Raji (cell line): ENCODE results near the gene SFRP2.

Experiments
- POLR2A ChIP-seq: IDR thresholded peaks from 2 replicates; pipeline ENCODE4 v1.6.1; 2011; ENCODE audit warnings: low read depth, low read length, control low read depth; ENCODE audit not compliant: insufficient read depth

SFRP2 gene

DNA sequence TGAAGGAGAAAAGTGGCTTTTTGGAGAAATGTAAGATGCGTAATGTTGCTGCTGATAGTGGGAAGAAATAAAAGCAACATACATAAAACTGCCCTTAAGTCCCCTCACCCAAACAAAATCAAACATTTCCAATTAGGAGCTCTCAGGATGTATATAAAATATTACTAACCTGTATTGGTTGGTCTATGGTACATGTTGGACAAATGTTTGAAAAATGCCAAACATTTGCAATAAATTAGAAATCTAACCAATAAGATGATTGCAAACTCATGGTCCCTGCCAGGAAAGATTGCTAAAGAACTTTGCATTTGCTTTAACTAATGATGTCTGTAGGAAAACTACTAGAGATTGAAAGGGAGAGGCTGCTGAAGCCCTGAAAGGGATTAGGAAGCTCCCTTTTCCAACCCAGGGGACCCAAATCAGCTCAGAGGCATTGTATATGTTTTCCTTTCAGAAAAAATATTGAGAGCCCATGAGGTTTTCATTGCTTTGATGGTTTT is 1.8 kb downstream of the SFRP2 start:
- no peak for TF ChIP-seq POLR2A

DNA sequence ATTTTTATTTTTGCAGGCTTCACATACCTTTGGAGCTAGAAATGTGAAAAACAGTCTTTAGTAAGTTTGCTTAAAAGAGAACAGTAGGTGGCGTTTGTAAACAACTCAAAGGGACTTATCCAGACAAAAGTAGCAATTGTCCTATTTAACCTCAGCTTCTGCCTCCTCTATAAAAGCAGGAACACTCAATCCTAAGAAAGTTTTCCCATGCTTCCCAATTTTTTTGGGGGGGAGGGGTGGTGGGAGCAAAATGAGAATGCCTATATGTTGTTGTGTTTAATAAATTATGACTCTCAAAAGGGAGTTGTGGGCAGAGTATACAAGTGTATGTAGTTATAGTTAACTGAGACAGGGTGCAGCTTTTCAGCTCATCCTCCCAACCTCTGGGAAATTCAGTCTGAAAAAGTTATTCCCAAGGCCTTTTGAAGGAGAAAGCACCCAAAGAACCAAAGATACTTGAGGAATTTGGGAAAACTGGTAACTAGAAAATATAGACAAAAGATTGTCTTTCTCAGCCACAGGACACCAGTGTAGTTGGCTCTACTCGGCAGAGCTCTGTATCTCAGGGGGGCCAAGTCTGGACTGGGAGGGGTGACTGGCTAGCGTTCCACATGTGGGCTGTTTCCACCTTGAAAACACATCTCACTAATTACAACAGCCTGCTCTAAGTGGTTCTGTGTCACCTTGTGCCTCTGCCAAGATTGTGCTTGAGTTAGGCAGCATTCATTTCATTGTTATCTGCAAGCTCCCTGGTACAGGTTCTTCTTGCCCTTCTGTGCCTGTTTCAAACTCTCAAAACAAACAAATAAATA is 2.8 kb downstream of the SFRP2 start:
- TF ChIP-seq POLR2A, result no peak

- no peak for TF ChIP-seq POLR2A
These were observed 4.7 kb downstream of the SFRP2 start for GRCh38 chr4:153784166-153784699.

GRCh38 chr4:153782581-153782980 is 6.3 kb downstream of the SFRP2 start:
- TF ChIP-seq POLR2A, result no peak

- TF ChIP-seq POLR2A, result no peak
These were observed 7.0 kb downstream of the SFRP2 start for GRCh38 chr4:153781717-153782416.

DNA sequence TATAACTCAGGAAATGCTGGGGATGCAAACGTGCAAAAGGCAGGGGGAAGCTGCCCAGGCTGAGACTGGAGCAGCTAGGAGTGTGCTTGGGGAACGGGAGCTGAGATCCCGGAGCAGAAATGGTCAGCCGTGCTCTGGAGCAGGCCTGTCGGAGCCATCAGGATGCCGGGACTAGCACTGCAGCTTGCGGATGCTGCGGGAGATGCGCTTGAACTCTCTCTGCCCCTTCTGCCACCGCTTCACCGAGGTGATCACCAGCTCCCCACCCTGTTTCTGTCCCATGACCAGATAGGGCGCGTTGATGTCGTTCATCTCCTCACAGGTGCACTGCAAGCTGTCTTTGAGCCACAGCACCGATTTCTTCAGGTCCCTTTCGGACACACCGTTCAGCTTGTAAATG is 7.6 kb downstream of the SFRP2 start:
- no peak for TF ChIP-seq POLR2A

DNA sequence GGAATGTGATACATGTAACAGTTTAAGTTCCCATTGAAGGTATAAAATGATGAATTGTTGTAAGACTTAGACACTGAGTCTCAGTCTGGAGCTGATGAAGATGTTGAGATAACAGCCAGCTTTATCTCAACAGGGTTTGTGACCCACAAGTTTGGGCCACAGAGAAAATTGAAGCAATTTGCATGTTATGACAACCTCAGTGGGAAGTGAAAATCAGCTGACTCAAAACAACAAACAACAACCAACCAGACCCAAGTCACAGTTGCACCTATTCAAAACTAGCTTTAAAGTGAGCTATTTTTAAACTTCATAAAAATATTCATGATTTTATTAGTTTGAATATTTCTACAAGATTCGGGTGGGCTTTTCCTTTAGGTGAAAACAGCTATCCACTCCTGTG is 8.0 kb downstream of the SFRP2 start:
- TF ChIP-seq POLR2A, result no peak

- TF ChIP-seq POLR2A, result no peak
These were observed 8.7 kb downstream of the SFRP2 start for GRCh38 chr4:153780221-153780620.

DNA sequence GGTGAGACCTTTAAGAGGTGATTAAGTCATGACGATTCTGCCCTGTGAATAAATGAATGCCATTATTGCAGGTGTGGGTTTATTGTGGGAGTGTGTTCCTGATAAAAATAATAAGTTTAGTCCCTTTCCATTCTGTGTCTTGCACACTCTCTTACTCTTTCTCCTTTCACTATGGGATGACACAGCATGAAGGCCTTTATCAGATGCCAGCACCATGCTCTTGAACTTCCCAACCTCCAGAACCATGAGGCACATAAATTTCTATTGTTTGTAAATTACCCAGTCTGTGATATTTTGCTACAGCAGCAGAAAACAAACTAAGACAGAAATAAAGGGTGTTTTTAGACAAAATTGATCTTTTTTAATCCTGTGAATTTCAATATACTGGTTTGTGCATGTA is 10.5 kb downstream of the SFRP2 start:
- no peak for TF ChIP-seq POLR2A

DNA sequence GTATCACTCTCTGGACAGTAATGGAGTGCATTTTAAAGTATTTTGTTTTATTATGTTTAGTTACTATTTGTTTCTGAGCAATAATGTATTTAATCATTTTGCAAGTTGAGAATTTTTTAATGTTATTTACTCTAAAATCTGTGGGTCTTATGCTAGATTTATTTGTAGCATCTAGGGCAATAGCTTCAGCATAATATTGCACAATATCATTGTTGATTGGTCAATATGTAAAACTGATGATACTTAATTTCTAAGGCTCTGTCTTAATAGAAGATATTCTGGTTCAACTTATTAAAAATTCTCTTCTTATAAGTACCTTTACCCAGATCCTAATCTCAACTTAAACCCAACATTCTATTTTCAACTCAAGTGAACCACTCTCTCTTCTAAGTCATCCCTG is 11.5 kb downstream of the SFRP2 start:
- TF ChIP-seq POLR2A, result no peak

DNA sequence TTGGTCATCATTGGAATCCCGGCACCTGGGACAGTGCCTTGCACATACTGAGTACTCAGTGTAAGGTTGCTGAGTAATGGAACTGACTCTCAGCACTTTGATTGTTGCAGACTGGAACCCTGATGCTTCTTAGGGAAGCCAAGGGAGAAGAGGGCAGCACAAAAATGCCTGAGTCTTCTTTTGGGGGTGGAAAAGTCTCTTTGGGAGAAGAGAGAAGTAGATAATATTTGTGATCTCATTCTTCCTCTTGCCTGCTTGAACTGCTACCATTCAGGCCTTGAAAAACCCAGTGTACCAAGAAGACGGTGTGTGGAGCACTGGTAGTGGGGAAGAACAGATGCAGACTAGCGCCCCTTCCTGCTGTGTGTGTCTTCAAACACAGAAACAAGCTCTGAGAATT is 12.3 kb downstream of the SFRP2 start:
- no peak for TF ChIP-seq POLR2A

GRCh38 chr4:153773236-153773690 is 15.6 kb downstream of the SFRP2 start:
- no peak for TF ChIP-seq POLR2A

DNA sequence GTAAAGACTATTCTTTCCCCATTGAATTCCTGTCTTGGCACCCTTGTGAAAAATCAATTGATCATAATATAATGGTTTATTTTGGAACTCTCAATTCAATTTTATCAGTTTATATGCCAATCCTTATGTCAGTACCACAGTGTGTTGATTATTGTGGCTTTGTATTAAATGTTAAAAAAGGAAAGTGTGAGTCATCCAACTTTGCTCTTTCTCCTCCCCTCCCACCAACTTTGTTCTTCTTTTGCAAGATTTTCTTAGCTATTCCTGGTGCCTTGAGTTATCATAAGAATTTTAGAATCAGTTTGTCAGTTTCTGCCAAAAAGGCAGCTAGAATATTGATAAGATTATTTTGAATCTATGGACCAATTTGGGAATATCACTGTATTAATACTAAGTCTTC is 17.8 kb downstream of the SFRP2 start:
- TF ChIP-seq POLR2A, result no peak

DNA sequence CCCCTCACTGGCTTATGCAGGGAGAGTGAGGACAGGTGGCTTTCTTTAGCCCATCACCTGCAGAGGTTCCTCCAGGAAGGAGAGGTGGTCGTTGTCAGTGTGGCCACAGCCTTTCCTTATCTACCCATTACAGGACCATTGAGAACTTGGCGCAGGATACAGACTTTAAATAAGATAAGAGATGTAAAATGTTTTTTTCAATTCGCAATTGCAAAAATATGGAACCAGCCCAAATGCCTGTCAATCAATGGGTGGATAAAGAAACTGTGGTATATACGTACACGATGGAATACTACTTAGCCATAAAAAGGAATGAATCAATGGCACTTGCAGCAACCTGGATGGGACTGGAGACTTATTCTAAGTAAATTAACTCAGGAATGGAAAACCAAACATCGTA is 22.1 kb downstream of the SFRP2 start:
- TF ChIP-seq POLR2A, result no peak

DNA sequence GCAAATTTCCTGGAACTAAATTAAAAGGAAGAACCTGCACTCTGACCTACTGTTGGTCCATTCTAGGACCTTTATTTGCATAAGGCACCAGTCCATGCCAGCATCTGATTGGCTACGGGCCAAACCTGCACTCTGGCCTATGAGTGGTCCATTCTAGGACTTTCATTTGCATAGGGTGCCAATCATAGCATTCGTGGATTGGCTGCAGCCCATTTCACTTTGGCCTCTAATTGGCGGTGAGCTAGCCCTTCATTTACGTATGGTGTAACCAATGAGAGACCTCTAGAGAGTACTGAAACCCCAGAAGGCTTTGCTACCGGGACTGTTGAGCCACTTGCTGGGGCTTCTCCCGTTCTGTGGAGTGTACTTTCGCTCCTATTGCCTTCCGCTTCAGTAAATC is 23.0 kb downstream of the SFRP2 start:
- TF ChIP-seq POLR2A, result no peak
